Cerebellar cortex (tissue), 1 donor: Measurements from ENCODE around the gene ALLC.

Experiments used
- DNase-seq: peaks from one replicate; pipeline ENCODE4 v3.0.0-alpha.2; 2015; ENCODE audit warnings: low spot score

Gene ALLC

DNA sequence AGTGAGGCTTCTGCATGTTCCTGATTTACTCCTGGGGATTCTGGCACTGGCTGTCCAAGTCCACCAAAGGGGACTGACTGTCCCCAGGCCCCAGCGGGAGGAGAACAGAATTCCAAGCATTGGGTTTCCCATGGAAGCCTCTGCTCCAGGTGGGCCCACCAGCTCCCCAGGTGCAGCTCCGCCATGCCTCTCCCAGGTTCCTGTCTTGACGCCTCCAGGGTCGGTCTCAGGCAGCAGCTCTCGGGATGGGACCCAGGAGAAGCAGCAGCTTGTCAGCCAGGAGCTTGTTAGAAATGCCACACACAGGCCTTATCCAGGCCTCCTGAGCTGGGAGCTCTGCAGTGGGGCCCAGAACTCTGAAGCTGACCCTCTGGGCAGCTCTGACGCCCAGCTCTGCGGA, 93.3 kb downstream of the ALLC start:
- DNase-seq = no peak

DNA sequence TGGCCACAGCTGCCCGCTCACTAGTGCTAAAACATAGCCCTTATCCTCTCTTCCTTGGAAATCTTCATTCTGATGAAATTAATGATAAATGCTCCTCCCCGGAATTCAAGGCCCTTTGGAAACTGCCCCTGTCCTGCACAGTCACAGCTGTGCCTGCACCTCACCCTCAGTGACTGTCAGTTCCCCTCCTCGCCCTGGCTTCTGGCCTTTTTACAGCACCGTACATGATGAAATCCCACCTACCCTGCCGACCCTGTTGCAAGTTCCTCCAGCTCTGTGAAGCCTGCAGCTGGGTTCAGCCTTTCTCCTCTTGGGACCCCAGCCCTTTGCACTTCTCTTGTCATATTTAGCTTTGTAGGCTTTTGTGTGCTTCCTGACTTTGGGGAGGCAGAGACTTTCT, 93.8 kb downstream of the ALLC start:
- no peak for DNase-seq
